Measurements from ENCODE around the gene APOBEC3F. TPM values are rescaled to one million over a fixed set of nuclear protein-coding genes. Genes with fewer than 3 reads are reported as not detected.

APOBEC3F gene
- total and polyA plus RNA-seq, 8 donors: 1.7 to 8.6 (median 3.4) TPM

DNA sequence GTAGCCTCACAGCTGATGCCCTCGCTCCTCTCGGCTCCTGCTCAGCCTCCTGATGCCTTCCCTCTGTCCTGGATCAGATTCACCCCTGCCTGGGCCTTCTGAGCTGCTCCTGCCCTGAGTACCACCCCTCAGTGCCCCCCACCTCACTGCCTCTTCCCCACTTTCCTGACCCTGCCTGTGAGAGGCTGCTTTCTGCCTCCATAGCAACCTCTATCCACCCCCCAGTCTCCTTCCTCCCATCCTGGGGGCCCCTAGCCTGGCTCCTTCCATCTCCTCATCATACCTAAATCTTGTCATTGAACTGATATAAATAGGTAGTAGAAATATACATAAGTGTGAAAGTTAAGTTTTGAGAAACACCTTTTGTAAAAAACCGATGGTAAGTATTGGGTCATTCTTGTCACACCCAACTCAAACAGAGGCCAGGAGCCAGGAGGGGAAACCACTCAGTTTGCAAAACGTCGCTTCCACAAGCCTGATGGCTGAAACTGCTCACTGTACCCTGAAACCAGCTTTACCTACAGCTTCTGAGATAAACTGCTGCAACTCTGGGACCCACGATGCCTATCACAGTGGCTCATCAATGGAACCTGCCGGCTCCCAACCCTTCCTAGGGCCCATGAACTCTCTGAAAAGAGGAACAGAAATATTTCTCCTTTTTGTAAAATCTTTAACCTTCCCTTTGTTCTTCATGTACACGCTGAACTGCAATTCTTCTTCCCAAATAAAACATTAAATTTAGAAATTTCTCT, 51.6 kb downstream of the APOBEC3F start:
- DNase-seq (no peak), FAIRE-seq (no peak), ATAC-seq (no peak)
- no peaks in the 10 kb centered on the region for H3K27me3 ChIP-seq
- H3K4me3 ChIP-seq: no peak overlapping the region
- H3K4me1 ChIP-seq: no peaks in the 10 kb centered on the region
- intact Hi-C loops (cut with DNase I): loop anchor here in 1 of 3 donors (10.0 kb wide), 1 partner anchor 583 kb away; no protein-coding TSS in a partner anchor
- H3K27ac ChIP-seq: no peak overlapping the region
- 57 to 64% methylated on average over 8 of the region's 8 CpGs for WGBS, 2 donors
- H3K9me3 ChIP-seq: no peaks in the 10 kb centered on the region
- H3K36me3 ChIP-seq: no peaks in the 10 kb centered on the region
- TF ChIP-seq CTCF (IDR thresholded peaks at IDR 0.05): no peak

DNA sequence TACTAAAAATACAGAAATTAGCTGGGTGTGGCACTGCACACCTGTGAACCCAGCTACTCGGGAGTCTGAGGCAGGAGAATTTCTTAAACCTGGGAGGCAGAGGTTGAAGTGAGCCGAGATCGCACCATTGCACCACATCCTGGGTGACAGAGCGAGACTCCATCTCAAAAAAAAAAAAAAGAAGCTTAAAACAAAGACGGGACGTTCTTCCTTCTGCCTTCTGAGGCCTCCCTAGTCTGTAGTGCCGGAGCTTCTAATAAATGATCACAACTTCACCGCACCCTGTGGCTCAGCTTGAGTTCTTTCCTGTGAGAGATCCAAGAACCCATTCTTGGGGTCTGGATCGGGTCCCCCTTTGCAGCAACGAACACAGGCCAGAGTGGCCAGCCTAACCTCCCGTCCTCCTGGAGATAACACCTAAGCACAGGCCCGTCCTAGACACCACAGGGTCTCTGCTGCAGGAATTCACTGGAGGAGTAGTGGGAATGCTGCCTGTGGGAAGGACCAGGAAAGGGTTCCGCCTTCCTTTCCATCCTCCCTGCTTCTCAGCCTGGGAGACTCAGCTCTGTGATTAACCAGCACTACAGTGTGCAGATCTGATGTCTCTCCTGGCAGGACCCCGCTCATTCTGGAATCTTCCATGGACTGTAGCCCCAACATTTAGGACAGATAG, 54.2 kb downstream of the APOBEC3F start:
- intact Hi-C loops (cut with DNase I): loop anchor here in 1 of 3 donors (10.0 kb wide), 1 partner anchor 580 kb away; no protein-coding TSS in a partner anchor
- Histone ChIP-seq H3K27me3 (no peaks in the 10 kb centered on the region), H3K27ac (no peak overlapping the region), H3K36me3 (no peaks in the 10 kb centered on the region), H3K9me3 (no peaks in the 10 kb centered on the region), H3K4me1 (no peaks in the 10 kb centered on the region), H3K4me3 (no peak overlapping the region)
- FAIRE-seq (no peak), DNase-seq (no peak), ATAC-seq (no peak)
- TF ChIP-seq CTCF (IDR thresholded peaks at IDR 0.05): no peak
- 82 to 84% methylated on average over 14 of the region's 14 CpGs for WGBS, 2 donors

GRCh38 chr22:39095971-39096370, 55.3 kb downstream of the APOBEC3F start:
- Histone ChIP-seq H3K4me1 (no peaks in the 10 kb centered on the region), H3K9me3 (no peaks in the 10 kb centered on the region), H3K36me3 (no peaks in the 10 kb centered on the region), H3K4me3 (no peak overlapping the region), H3K27me3 (no peaks in the 10 kb centered on the region), H3K27ac (no peak overlapping the region)
- TF ChIP-seq CTCF (IDR thresholded peaks at IDR 0.05): no peak
- ATAC-seq (no peak), DNase-seq (no peak), FAIRE-seq (no peak)
- WGBS, 2 donors: 71 to 82% methylated on average over 3 of the region's 3 CpGs
- intact Hi-C loops (cut with DNase I): loop anchor here in 1 of 3 donors (10.0 kb wide), 1 partner anchor 579 kb away; no protein-coding TSS in a partner anchor

DNA sequence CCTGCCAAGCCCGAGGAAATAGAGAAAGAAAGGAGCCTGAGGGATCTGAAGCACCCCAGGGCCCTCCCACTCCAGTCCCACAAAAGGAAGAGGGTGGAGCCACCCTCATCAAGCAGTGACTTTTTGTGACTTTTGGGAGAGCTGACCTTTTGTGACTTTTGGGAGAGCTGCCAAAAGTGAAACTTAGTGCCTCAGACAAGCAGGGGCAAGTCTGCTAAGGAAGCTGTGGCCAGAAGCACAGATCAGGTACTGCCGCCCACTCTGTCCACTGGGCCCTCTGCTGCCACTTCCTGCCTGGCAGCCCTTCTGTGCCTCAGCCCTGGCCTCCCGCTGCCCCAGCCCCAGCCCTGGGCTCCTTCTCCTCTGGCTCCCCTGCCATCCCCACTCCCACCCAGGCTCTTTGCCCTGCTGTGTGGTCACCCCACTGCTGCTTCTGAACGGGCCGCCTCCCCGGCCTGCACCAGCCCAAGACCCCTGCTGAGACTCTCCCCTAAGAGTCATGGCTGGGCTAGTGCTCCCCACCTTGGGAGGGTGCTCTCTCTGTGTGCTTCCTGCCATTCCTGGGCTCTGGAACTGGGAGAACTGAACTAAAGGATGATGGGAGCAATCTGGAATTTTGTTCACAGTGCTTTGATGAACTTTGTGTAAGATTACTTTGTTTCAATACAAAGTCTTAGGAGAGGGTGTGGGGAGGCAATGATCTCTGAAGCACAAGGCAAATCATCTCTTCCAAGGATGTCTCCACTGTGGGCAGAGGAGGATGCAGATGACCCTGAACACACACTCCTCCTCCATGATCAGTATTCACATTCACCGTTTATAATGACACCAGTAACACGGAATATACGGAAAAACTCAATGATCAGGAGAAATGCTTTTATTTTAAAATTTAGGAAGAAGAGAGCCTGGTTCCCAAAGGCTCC, 56.7 kb downstream of the APOBEC3F start, which contains the start of gene APOBEC3H:
TSS of gene APOBEC3H (plus strand) at position 147 of the 923 bp plus-strand sequence. CDS start 3,035 bp downstream, outside the sequence.
- FAIRE-seq (no peak), DNase-seq (no peak), ATAC-seq (peak in 3 of 4 donors; percentile 23 to 73 (median 32))
- H3K27ac ChIP-seq: no peak within 1 kb of the TSS
- H3K4me1 ChIP-seq: no peaks in the 10 kb centered on the region
- H3K9me3 ChIP-seq: no peaks in the 10 kb centered on the region
- TF ChIP-seq CTCF (IDR thresholded peaks at IDR 0.05): no peak
- H3K27me3 ChIP-seq: no peaks in the 10 kb centered on the region
- WGBS, 2 donors: 80 to 84% methylated on average over 9 of the region's 9 CpGs
- intact Hi-C loops (cut with DNase I): loop anchor here in 1 of 3 donors (10.0 kb wide), 1 partner anchor 577 kb away; no protein-coding TSS in a partner anchor
- H3K36me3 ChIP-seq: no peaks in the 10 kb centered on the region
- H3K4me3 ChIP-seq: no peak within 1 kb of the TSS
